CD14-positive monocyte (primary cell): Measurements from ENCODE around the gene JPH2. TPM values are rescaled to one million over a fixed set of nuclear protein-coding genes. Genes with fewer than 3 reads are reported as not detected.

Experiments used
- DNase-seq, 3 donors: peaks; one replicate each; pipeline ENCODE4 v3.0.0-alpha.2; 2011 to 2022
- H2AFZ ChIP-seq: 2 replicates; pipeline ENCODE4 v1.6.0; 2012; ENCODE audit warnings: mild to moderate bottlenecking, low read depth, low read length, inconsistent platforms; ENCODE audit not compliant: insufficient read depth, poor library complexity, severe bottlenecking
- H3K27ac ChIP-seq, 2 donors: 1 replicate in 1 of 2; 2 replicates in 1 of 2; pipeline ENCODE4 v1.5.1; 2012 to 2013; ENCODE audit warnings: low read length in 2 of 2, control low read depth in 1 of 2, inconsistent platforms in 1 of 2, low read depth in 1 of 2, mild to moderate bottlenecking in 1 of 2
- H3K27me3 ChIP-seq, 2 donors: one replicate each; pipeline versions ENCODE4 v1.6.0 to v1.6.1; 2011 to 2013; ENCODE audit warnings: low read length in 2 of 2; ENCODE audit not compliant: control insufficient read depth in 2 of 2, insufficient read depth in 2 of 2
- H3K36me3 ChIP-seq, 2 donors: replicated peaks in 1 of 2; 1 replicate in 1 of 2; 2 replicates in 1 of 2; pipeline versions ENCODE4 v1.5.1 to v1.6.1; 2012 to 2013; ENCODE audit warnings: low read length in 2 of 2, control low read depth in 1 of 2, inconsistent platforms in 1 of 2, mild to moderate bottlenecking in 1 of 2; ENCODE audit not compliant: insufficient read depth in 2 of 2, control insufficient read depth in 1 of 2
- H3K4me1 ChIP-seq, 2 donors: 1 replicate in 1 of 2; 2 replicates in 1 of 2; pipeline versions ENCODE4 v1.5.1 to v1.6.1; 2012 to 2013; ENCODE audit warnings: low read length in 2 of 2, control low read depth in 1 of 2, inconsistent platforms in 1 of 2, mild to moderate bottlenecking in 1 of 2, moderate library complexity in 1 of 2; ENCODE audit not compliant: insufficient read depth in 2 of 2, control insufficient read depth in 1 of 2
- H3K4me2 ChIP-seq: replicated peaks from 2 replicates; pipeline ENCODE3; 2012; ENCODE audit warnings: low read length, moderate library complexity, mild to moderate bottlenecking; ENCODE audit not compliant: poor library complexity, severe bottlenecking; ENCODE audit errors: extremely low read depth
- H3K4me3 ChIP-seq, 3 experiments: fragments of 200-600 bp in 1 of 3; sonication (generic) in 1 of 3; replicated peaks in 1 of 3; 1 replicate in 2 of 3; 2 replicates in 1 of 3; pipeline ENCODE4 v1.5.1; 2011 to 2013; ENCODE audit warnings: low read length in 3 of 3, mild to moderate bottlenecking in 3 of 3, control low read depth in 2 of 3, low read depth in 2 of 3, inconsistent platforms in 1 of 3, moderate library complexity in 1 of 3
- H3K79me2 ChIP-seq: 2 replicates; pipeline ENCODE4 v1.6.0; 2012; ENCODE audit warnings: mild to moderate bottlenecking, control low read depth, inconsistent platforms, low read length, moderate library complexity; ENCODE audit not compliant: insufficient read depth
- H3K9ac ChIP-seq: 2 replicates; pipeline ENCODE4 v1.6.0; 2017; ENCODE audit warnings: low read length, mild to moderate bottlenecking; ENCODE audit not compliant: insufficient read depth, poor library complexity, severe bottlenecking
- H3K9me3 ChIP-seq, 2 donors: replicated peaks in 1 of 2; 1 replicate in 1 of 2; 2 replicates in 1 of 2; pipeline versions ENCODE4 v1.5.1 to v1.6.1; 2012 to 2013; ENCODE audit warnings: low read length in 2 of 2, control low read depth in 1 of 2; ENCODE audit not compliant: control insufficient read depth in 1 of 2, insufficient read depth in 1 of 2
- H4K20me1 ChIP-seq: 2 replicates; pipeline ENCODE4 v1.6.0; 2012; ENCODE audit warnings: mild to moderate bottlenecking, low read length, control low read depth, moderate library complexity; ENCODE audit not compliant: insufficient read depth
- H3K27ac Mint-ChIP-seq, 7 donors: one replicate each; pipeline ENCODE4 v1.8.0; 2020; ENCODE audit warnings: mild to moderate bottlenecking in 7 of 7, mixed read lengths in 7 of 7, moderate library complexity in 6 of 7, inconsistent platforms in 2 of 7
- H3K27me3 Mint-ChIP-seq, 3 donors: one replicate each; pipeline ENCODE4 v1.8.0; 2021 to 2022; ENCODE audit warnings: low read depth in 3 of 3, mild to moderate bottlenecking in 3 of 3, mixed read lengths in 3 of 3, moderate library complexity in 3 of 3, inconsistent platforms in 1 of 3
- H3K36me3 Mint-ChIP-seq, 2 donors: one replicate each; pipeline ENCODE4 v1.8.0; 2020; ENCODE audit warnings: mixed read lengths in 2 of 2, inconsistent platforms in 1 of 2, mild to moderate bottlenecking in 1 of 2
- H3K4me1 Mint-ChIP-seq: one replicate; pipeline ENCODE4 v1.8.0; 2020; ENCODE audit warnings: mild to moderate bottlenecking, mixed read lengths
- H3K4me3 Mint-ChIP-seq, 2 donors: one replicate each; pipeline ENCODE4 v1.8.0; 2020; ENCODE audit warnings: mild to moderate bottlenecking in 2 of 2, mixed read lengths in 2 of 2, moderate library complexity in 1 of 2
- H3K9me3 Mint-ChIP-seq, 7 donors: one replicate each; pipeline ENCODE4 v1.8.0; 2020 to 2022; ENCODE audit warnings: mixed read lengths in 7 of 7, mild to moderate bottlenecking in 6 of 7, moderate library complexity in 6 of 7, inconsistent platforms in 2 of 7
- CTCF ChIP-seq: fragments of 200-600 bp; IDR thresholded peaks from one replicate; pipeline ENCODE4 v1.8.0; 2022; ENCODE audit warnings: antibody characterized with exemption, mild to moderate bottlenecking
- WGBS: methylation state at CpG from one replicate; pipeline ENCODE4 v1.1.5; 2013; ENCODE audit warnings: missing lambda C conversion rate; ENCODE audit not compliant: insufficient coverage; 5-methylcytosine and 5-hydroxymethylcytosine counted together
- intact Hi-C, 2 donors: fragments of 100-400 bp; cut with micrococcal nuclease; formaldehyde crosslinking; loops; one replicate each; pipeline versions ENCODE4 v1.15.0 to v1.15.1; 2023
- polyA plus RNA-seq, 3 donors: library from polyadenylated mRNA; depleted of rRNA in 1 of 3; unstranded in 2 of 3; stranded (reverse) in 1 of 3; fragments of 300-500 nt in 2 of 3; fragments of >200 nt in 1 of 3; fragmentation: Illumina TruSeq in 2 of 3; gene quantifications; 1 replicate in 2 of 3; 2 replicates in 1 of 3; pipeline ENCODE4 v1.2.3, GENCODE V29; 2012 to 2021

Gene JPH2
- polyA plus RNA-seq, 3 donors, result not detected

- H3K9me3 Mint-ChIP-seq, result peaks cover 0 to 1% (median 0%) of the 10 kb centered on the region in 7 donors
- Histone ChIP-seq H3K9ac (no peak overlapping the region), H3K4me3 (no peak overlapping the region), H4K20me1 (no peaks in the 10 kb centered on the region), H3K4me2 (no peak overlapping the region), H3K79me2 (no peaks in the 10 kb centered on the region), H3K9me3 (no peaks in the 10 kb centered on the region), H3K27ac (no peak overlapping the region), H2AFZ (no peak overlapping the region), H3K4me1 (peaks cover 4 to 9% of the 10 kb centered on the region in 2 donors), H3K36me3 (no peaks in the 10 kb centered on the region), H3K27me3 (no peaks in the 10 kb centered on the region)
- H3K27me3 Mint-ChIP-seq, result peaks cover 3 to 9% (median 5%) of the 10 kb centered on the region in 3 donors
- H3K27ac Mint-ChIP-seq, result no peak overlapping the region
- no peak for DNase-seq
- TF ChIP-seq CTCF, result no peak
- intact Hi-C loops, result no loop called here
- peaks cover 14% of the 10 kb centered on the region for H3K4me1 Mint-ChIP-seq
- H3K36me3 Mint-ChIP-seq, result peaks cover 0 to 3% of the 10 kb centered on the region in 2 donors
- 98% methylated on average over 5 of the region's 5 CpGs for WGBS
- H3K4me3 Mint-ChIP-seq, result no peak overlapping the region
Measured at GRCh38 chr20:44222027-44222426, 35.0 kb upstream of the JPH2 start.

- no peak overlapping the region for H3K27ac Mint-ChIP-seq
- H3K27me3 Mint-ChIP-seq, result peaks cover 3 to 9% (median 5%) of the 10 kb centered on the region in 3 donors
- no peak for DNase-seq
- no peak overlapping the region for H2AFZ ChIP-seq
- H3K36me3 Mint-ChIP-seq, result peaks cover 0 to 3% of the 10 kb centered on the region in 2 donors
- H3K9ac ChIP-seq, result no peak overlapping the region
- H3K4me1 ChIP-seq, result peaks cover 4 to 9% of the 10 kb centered on the region in 2 donors
- no peak overlapping the region for H3K4me3 Mint-ChIP-seq
- no peak overlapping the region for H3K4me3 ChIP-seq
- WGBS, result 80% methylated on average over 1 of the region's 3 CpGs
- no peaks in the 10 kb centered on the region for H3K36me3 ChIP-seq
- H3K27me3 ChIP-seq, result no peaks in the 10 kb centered on the region
- H3K27ac ChIP-seq, result no peak overlapping the region
- peaks cover 0 to 1% (median 0%) of the 10 kb centered on the region in 7 donors for H3K9me3 Mint-ChIP-seq
- H3K9me3 ChIP-seq, result no peaks in the 10 kb centered on the region
- intact Hi-C loops, result no loop called here
- H3K79me2 ChIP-seq, result no peaks in the 10 kb centered on the region
- H3K4me1 Mint-ChIP-seq, result peaks cover 14% of the 10 kb centered on the region
- no peak overlapping the region for H3K4me2 ChIP-seq
- no peaks in the 10 kb centered on the region for H4K20me1 ChIP-seq
- no peak for TF ChIP-seq CTCF
Measured at GRCh38 chr20:44221368-44221954, 34.5 kb upstream of the JPH2 start.
